SK-N-SH (cell line): Measurements from ENCODE around the gene FATE1. TPM values are rescaled to one million over a fixed set of nuclear protein-coding genes. Genes with fewer than 3 reads are reported as not detected.

Source experiments
- CTCF ChIA-PET: fragments of 300-600, 350-600 bp; formaldehyde crosslinking; extraction: SDS; loops from one replicate; lab custom pipeline; 2021; lab: Yijun Ruan, JAX
- POLR2A ChIA-PET: fragments of 350-600 bp; sonication (Branson Sonifier 250); formaldehyde crosslinking; extraction: SDS; loops from one replicate; lab custom pipeline; 2020; ENCODE audit warnings: antibody characterized with exemption, inconsistent platforms; lab: Yijun Ruan, JAX
- DNase-seq: peaks from one replicate; pipeline ENCODE4 v3.0.0; 2012
- H2AFZ ChIP-seq: fragments of 200-600 bp; sonication (generic); 2 replicates; pipeline ENCODE4 v1.8.1; 2016; ENCODE audit warnings: antibody characterized with exemption, mild to moderate bottlenecking, low read depth
- H3F3A ChIP-seq: fragments of 200-600 bp; sonication (generic); replicated peaks from 2 replicates; pipeline ENCODE3; 2016; ENCODE audit warnings: antibody characterized with exemption, mild to moderate bottlenecking; ENCODE audit not compliant: insufficient read depth
- H3K27ac ChIP-seq, 2 experiments: fragments of 200-500 bp in 1 of 2; fragments of 200-600 bp in 1 of 2; sonication (Bioruptor generic) in 1 of 2; sonication (generic), shearing (Covaris generic) in 1 of 2; 2 replicates each; pipeline versions ENCODE4 v1.5.1 to v1.6.1; 2014 to 2016; ENCODE audit warnings: low read depth in 2 of 2, inconsistent platforms in 1 of 2, low read length in 1 of 2, mild to moderate bottlenecking in 1 of 2, mixed read lengths in 1 of 2
- H3K27me3 ChIP-seq: fragments of 200-600 bp; sonication (generic), shearing (Covaris generic); 2 replicates; pipeline ENCODE4 v1.6.1; 2016; ENCODE audit warnings: mixed run types; ENCODE audit not compliant: insufficient read depth
- H3K36me3 ChIP-seq, 2 experiments: fragments of 200-500 bp in 1 of 2; fragments of 200-600 bp in 1 of 2; sonication (Bioruptor generic) in 1 of 2; sonication (generic) in 1 of 2; replicated peaks in 1 of 2; 2 replicates each; pipeline versions ENCODE3 to v1.5.1; 2014 to 2016; ENCODE audit warnings: low read length in 1 of 2, mild to moderate bottlenecking in 1 of 2; ENCODE audit not compliant: insufficient read depth in 2 of 2, control insufficient read depth in 1 of 2
- H3K4me1 ChIP-seq, 2 experiments: fragments of 200-500 bp in 1 of 2; fragments of 200-600 bp in 1 of 2; sonication (Bioruptor generic) in 1 of 2; sonication (generic), shearing (Covaris generic) in 1 of 2; 2 replicates each; pipeline versions ENCODE4 v1.5.1 to v1.6.1; 2014 to 2016; ENCODE audit warnings: low read depth in 1 of 2, low read length in 1 of 2, mixed run types in 1 of 2; ENCODE audit not compliant: insufficient read depth in 2 of 2, control insufficient read depth in 1 of 2
- H3K4me2 ChIP-seq: fragments of 200-600 bp; sonication (generic), shearing (Covaris generic); 2 replicates; pipeline ENCODE4 v1.6.1; 2017; ENCODE audit warnings: mixed run types
- H3K4me3 ChIP-seq, 2 experiments: fragments of 200-500 bp in 1 of 2; fragments of 200-600 bp in 1 of 2; sonication (Bioruptor generic) in 1 of 2; sonication (generic), shearing (Covaris generic) in 1 of 2; 2 replicates each; pipeline versions ENCODE4 v1.5.1 to v1.8.1; 2014 to 2016; ENCODE audit warnings: low read depth in 2 of 2, inconsistent platforms in 1 of 2, low read length in 1 of 2, mild to moderate bottlenecking in 1 of 2, mixed read lengths in 1 of 2, moderate library complexity in 1 of 2
- H3K79me2 ChIP-seq: fragments of 200-600 bp; sonication (generic); 2 replicates; pipeline ENCODE4 v1.8.1; 2017; ENCODE audit warnings: mild to moderate bottlenecking; ENCODE audit not compliant: insufficient read depth
- H3K9ac ChIP-seq: fragments of 200-600 bp; sonication (generic); 2 replicates; pipeline ENCODE4 v1.6.1; 2017; ENCODE audit warnings: mixed run types
- H3K9me2 ChIP-seq: fragments of 200-600 bp; sonication (generic); 2 replicates; pipeline ENCODE4 v1.6.1; 2017; ENCODE audit warnings: mixed run types
- H3K9me3 ChIP-seq: fragments of 200-600 bp; sonication (generic); 2 replicates; pipeline ENCODE4 v1.6.1; 2017; ENCODE audit warnings: mixed run types, mild to moderate bottlenecking, moderate library complexity
- H4K20me1 ChIP-seq: fragments of 200-600 bp; sonication (generic); 2 replicates; pipeline ENCODE4 v1.6.1; 2017; ENCODE audit warnings: mild to moderate bottlenecking, mixed run types; ENCODE audit not compliant: insufficient read depth
- CHD2 ChIP-seq: fragments of 150-350 bp; IDR thresholded peaks from 2 replicates; pipeline ENCODE4 v1.6.1; 2018; ENCODE audit warnings: low read length; ENCODE audit not compliant: partially characterized antibody
- EP300 ChIP-seq, 2 experiments: IDR thresholded peaks; 2 replicates each; pipeline versions ENCODE4 v1.4.0 to v1.6.1; 2012; ENCODE audit warnings: borderline replicate concordance in 1 of 2, low read depth in 1 of 2, low read length in 1 of 2
- FOSL2 ChIP-seq: IDR thresholded peaks from 2 replicates; pipeline ENCODE4 v1.4.0; 2012; ENCODE audit warnings: low read depth, mild to moderate bottlenecking, moderate library complexity, borderline replicate concordance
- FOXM1 ChIP-seq: IDR thresholded peaks from 2 replicates; pipeline ENCODE4 v1.4.0; 2012; ENCODE audit warnings: low read depth, mild to moderate bottlenecking
- GABPA ChIP-seq: IDR thresholded peaks from 2 replicates; pipeline ENCODE4 v1.4.0; 2012; ENCODE audit warnings: low read depth, mild to moderate bottlenecking
- JUND ChIP-seq: IDR thresholded peaks from 2 replicates; pipeline ENCODE4 v1.4.0; 2012
- MAX ChIP-seq: IDR thresholded peaks from 2 replicates; pipeline ENCODE4 v1.4.0; 2012; ENCODE audit warnings: low read depth
- MEF2A ChIP-seq: IDR thresholded peaks from 2 replicates; pipeline ENCODE4 v1.4.0; 2012; ENCODE audit warnings: low read depth, borderline replicate concordance
- MXI1 ChIP-seq: IDR thresholded peaks from 2 replicates; pipeline ENCODE4 v1.6.1; 2012; ENCODE audit warnings: mild to moderate bottlenecking, low read depth, low read length, improper control_type of control experiment
- PBX3 ChIP-seq: IDR thresholded peaks from 2 replicates; pipeline ENCODE4; 2012
- RFX5 ChIP-seq: IDR thresholded peaks from 2 replicates; pipeline ENCODE4 v1.6.1; 2012; ENCODE audit warnings: mild to moderate bottlenecking, improper control_type of control experiment, low read length
- SIN3A ChIP-seq: IDR thresholded peaks from 2 replicates; pipeline ENCODE4 v1.6.1; 2012; ENCODE audit warnings: low read depth, mild to moderate bottlenecking, low read length, moderate library complexity, borderline replicate concordance
- SMC3 ChIP-seq: IDR thresholded peaks from 2 replicates; pipeline ENCODE4 v1.6.1; 2012; ENCODE audit warnings: low read depth, low read length, improper control_type of control experiment
- TCF12 ChIP-seq: IDR thresholded peaks from 2 replicates; pipeline ENCODE4 v1.4.0; 2012
- USF1 ChIP-seq: IDR thresholded peaks from 2 replicates; pipeline ENCODE4 v1.4.0; 2012; ENCODE audit warnings: low read depth, borderline replicate concordance
- YY1 ChIP-seq: IDR thresholded peaks from 2 replicates; pipeline ENCODE4 v1.4.0; 2012; ENCODE audit warnings: low read depth, mild to moderate bottlenecking
- WGBS: methylation state at CpG from one replicate; pipeline ENCODE4 v1.1.6; 2017; ENCODE audit warnings: low lambda C conversion rate; 5-methylcytosine and 5-hydroxymethylcytosine counted together
- polyA plus RNA-seq, 3 experiments: library from polyadenylated mRNA; depleted of rRNA; stranded (reverse); fragments of >200 nt; gene quantifications; 2 replicates each; pipeline ENCODE4 v1.2.3, GENCODE V29; 2012

The FATE1 gene
- polyA plus RNA-seq, 1 of the 3 experiments (the other 2 are of a cell fraction) = not detected

GRCh38 chrX:151711154-151711553, 4.7 kb upstream of the FATE1 start:
- Histone ChIP-seq H3K27ac (no peak overlapping the region), H3K9me3 (no peaks in the 10 kb centered on the region), H3K9ac (no peak overlapping the region), H3K36me3 (no peaks in the 10 kb centered on the region), H2AFZ (no peak overlapping the region), H3K4me3 (no peak overlapping the region), H3F3A (no peaks in the 10 kb centered on the region), H3K9me2 (no peaks in the 10 kb centered on the region), H3K27me3 (0 out of 2 replicates have a peak, but pooled peaks cover 5% of the 10 kb centered on the region), H3K79me2 (no peaks in the 10 kb centered on the region), H4K20me1 (no peaks in the 10 kb centered on the region), H3K4me1 (no peaks in the 10 kb centered on the region), H3K4me2 (no peak overlapping the region)
- no peak for DNase-seq
- WGBS = 0% methylated on average over 3 of the region's 5 CpGs
- ChIA-PET POLR2A (no interaction called here), CTCF (no interaction called here)
- TF ChIP-seq EP300 (IDR thresholded peaks at IDR 0.05; ENCODE audit: borderline replicate concordance in 1 of 2, low read depth in 1 of 2, low read length in 1 of 2) (no peak), RFX5 (no peak)

- CTCF ChIA-PET = interaction anchor here (2.9 kb wide), 1 partner anchor 11 kb away, joined by 15 read pairs; no protein-coding TSS in a partner anchor
Observed at GRCh38 chrX:151711787-151712186, 4.0 kb upstream of the FATE1 start.

More at GRCh38 chrX:151711787-151712186, 4.0 kb upstream of the FATE1 start:
- DNase-seq = no peak
- Histone ChIP-seq H3K36me3 (no peaks in the 10 kb centered on the region), H3F3A (no peaks in the 10 kb centered on the region), H4K20me1 (no peaks in the 10 kb centered on the region), H3K9me2 (no peaks in the 10 kb centered on the region), H3K4me2 (no peak overlapping the region), H3K27ac (no peak overlapping the region), H3K4me3 (no peak overlapping the region), H3K27me3 (0 out of 2 replicates have a peak, but pooled peaks cover 6% of the 10 kb centered on the region), H3K9me3 (no peaks in the 10 kb centered on the region), H3K79me2 (no peaks in the 10 kb centered on the region), H3K9ac (no peak overlapping the region), H2AFZ (no peak overlapping the region), H3K4me1 (no peaks in the 10 kb centered on the region)
- no peak for TF ChIP-seq SMC3
- TF ChIP-seq FOXM1 = no peak
- TF ChIP-seq PBX3 = no peak
- no peak for TF ChIP-seq CHD2
- TF ChIP-seq FOSL2 = no peak
- TF ChIP-seq YY1 = no peak
- no peak for TF ChIP-seq MAX
- no peak for TF ChIP-seq USF1
- no peak for TF ChIP-seq JUND
- no peak for TF ChIP-seq SIN3A
- no peak for TF ChIP-seq MEF2A
- TF ChIP-seq GABPA = no peak
- TF ChIP-seq MXI1 = no peak
- TF ChIP-seq TCF12 = no peak
- 0% methylated on average over 2 of the region's 2 CpGs for WGBS
- POLR2A ChIA-PET = no interaction called here
